Measurements from ENCODE around the gene TPO. TPM values are rescaled to one million over a fixed set of nuclear protein-coding genes. Genes with fewer than 3 reads are reported as not detected.
"Not testable (repeated sequence)": the region's sequence is repeated elsewhere in the genome, so short reads cannot be mapped to it uniquely, and the experiment has no call there.

Gene TPO
- polyA plus RNA-seq, 3 donors: not detected

DNA sequence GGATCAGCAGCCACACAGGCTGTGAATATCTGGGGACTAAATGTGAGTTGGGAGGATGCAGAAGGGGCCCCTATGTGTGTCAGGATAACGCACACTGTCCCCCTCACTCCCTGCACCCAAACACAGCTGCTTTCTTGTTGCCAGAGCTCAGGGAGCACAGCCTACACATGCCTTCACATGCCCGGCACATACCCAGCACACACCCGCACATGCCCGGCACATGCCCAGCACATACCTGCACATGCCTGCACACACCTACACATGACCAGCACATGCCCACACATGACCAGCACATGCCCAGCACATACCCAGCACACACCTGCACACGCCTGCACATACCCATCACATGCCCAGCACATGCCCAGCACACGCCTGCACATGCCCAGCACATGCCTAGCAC is 75.6 kb downstream of the TPO start:
- Mint-ChIP-seq H3K9me3 (peaks cover 0 to 10% (median 5%) of the 10 kb centered on the region in 7 donors), H3K36me3 (no peaks in the 10 kb centered on the region), H3K4me3 (no peak overlapping the region), H3K27me3 (ENCODE audit: low read depth in 3 of 3) (no peaks in the 10 kb centered on the region), H3K27ac (no peak overlapping the region), H3K4me1 (no peaks in the 10 kb centered on the region)
- no peaks in the 10 kb centered on the region for H3K4me1 ChIP-seq (ENCODE audit: control insufficient read depth in 1 of 2, insufficient read depth in 2 of 2, low read length in 2 of 2)
- H3K36me3 ChIP-seq (replicated peaks in 1 of 2; ENCODE audit: control insufficient read depth in 1 of 2, insufficient read depth in 2 of 2, low read length in 2 of 2): no peaks in the 10 kb centered on the region
- H3K27me3 ChIP-seq (ENCODE audit: control insufficient read depth in 2 of 2, insufficient read depth in 2 of 2, low read length in 2 of 2): no peaks in the 10 kb centered on the region
- 91% methylated on average over 5 of the region's 6 CpGs for WGBS (ENCODE audit: insufficient coverage)
- no peak overlapping the region for H3K4me3 ChIP-seq (replicated peaks in 1 of 3; ENCODE audit: low read depth in 2 of 3, low read length in 3 of 3)
- DNase-seq: no peak
- H3K9me3 ChIP-seq (replicated peaks in 1 of 2; ENCODE audit: control insufficient read depth in 1 of 2, insufficient read depth in 1 of 2, low read length in 2 of 2): no peaks in the 10 kb centered on the region
- H3K9ac ChIP-seq (ENCODE audit: insufficient read depth, low read length, poor library complexity, severe bottlenecking): no peak overlapping the region
- TF ChIP-seq, protein P1, sequence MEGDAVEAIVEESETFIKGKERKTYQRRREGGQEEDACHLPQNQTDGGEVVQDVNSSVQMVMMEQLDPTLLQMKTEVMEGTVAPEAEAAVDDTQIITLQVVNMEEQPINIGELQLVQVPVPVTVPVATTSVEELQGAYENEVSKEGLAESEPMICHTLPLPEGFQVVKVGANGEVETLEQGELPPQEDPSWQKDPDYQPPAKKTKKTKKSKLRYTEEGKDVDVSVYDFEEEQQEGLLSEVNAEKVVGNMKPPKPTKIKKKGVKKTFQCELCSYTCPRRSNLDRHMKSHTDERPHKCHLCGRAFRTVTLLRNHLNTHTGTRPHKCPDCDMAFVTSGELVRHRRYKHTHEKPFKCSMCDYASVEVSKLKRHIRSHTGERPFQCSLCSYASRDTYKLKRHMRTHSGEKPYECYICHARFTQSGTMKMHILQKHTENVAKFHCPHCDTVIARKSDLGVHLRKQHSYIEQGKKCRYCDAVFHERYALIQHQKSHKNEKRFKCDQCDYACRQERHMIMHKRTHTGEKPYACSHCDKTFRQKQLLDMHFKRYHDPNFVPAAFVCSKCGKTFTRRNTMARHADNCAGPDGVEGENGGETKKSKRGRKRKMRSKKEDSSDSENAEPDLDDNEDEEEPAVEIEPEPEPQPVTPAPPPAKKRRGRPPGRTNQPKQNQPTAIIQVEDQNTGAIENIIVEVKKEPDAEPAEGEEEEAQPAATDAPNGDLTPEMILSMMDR (IDR thresholded peaks at IDR 0.05): no peak
- H2AFZ ChIP-seq (ENCODE audit: insufficient read depth, low read depth, low read length, poor library complexity, severe bottlenecking): no peak overlapping the region
- H3K4me2 ChIP-seq (replicated peaks; ENCODE audit: extremely low read depth, low read length, poor library complexity, severe bottlenecking): no peak overlapping the region
- H3K27ac ChIP-seq (ENCODE audit: low read depth in 1 of 2, low read length in 2 of 2): no peak overlapping the region
- no peaks in the 10 kb centered on the region for H4K20me1 ChIP-seq (ENCODE audit: insufficient read depth, low read length)
- intact Hi-C loops (cut with micrococcal nuclease): no loop called here
- H3K79me2 ChIP-seq (ENCODE audit: insufficient read depth, low read length): no peaks in the 10 kb centered on the region

DNA sequence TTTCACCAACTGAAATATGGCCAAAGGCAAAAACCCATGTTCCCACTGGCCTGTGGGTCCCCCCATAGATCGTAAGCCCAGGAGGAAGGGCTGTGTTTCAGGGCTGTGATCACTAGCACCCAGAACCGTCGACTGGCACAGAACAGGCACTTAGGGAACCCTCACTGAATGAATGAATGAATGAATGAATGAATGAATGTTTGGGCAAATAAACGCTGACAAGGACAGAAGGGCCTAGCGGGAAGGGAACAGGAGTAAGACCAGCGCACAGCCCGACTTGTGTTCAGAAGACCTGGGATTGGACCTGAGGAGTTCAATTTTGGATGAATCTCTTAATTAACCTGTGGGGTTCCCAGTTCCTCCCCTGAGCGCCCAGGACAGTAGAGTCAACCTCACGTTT is 76.2 kb downstream of the TPO start:
- intact Hi-C loops (cut with micrococcal nuclease): no loop called here
- Histone ChIP-seq H4K20me1 (ENCODE audit: insufficient read depth, low read length) (no peaks in the 10 kb centered on the region), H3K4me2 (replicated peaks; ENCODE audit: extremely low read depth, low read length, poor library complexity, severe bottlenecking) (no peak overlapping the region), H3K27me3 (ENCODE audit: control insufficient read depth in 2 of 2, insufficient read depth in 2 of 2, low read length in 2 of 2) (no peaks in the 10 kb centered on the region), H3K9ac (ENCODE audit: insufficient read depth, low read length, poor library complexity, severe bottlenecking) (no peak overlapping the region), H3K27ac (ENCODE audit: low read depth in 1 of 2, low read length in 2 of 2) (no peak overlapping the region), H3K4me3 (replicated peaks in 1 of 3; ENCODE audit: low read depth in 2 of 3, low read length in 3 of 3) (no peak overlapping the region), H2AFZ (ENCODE audit: insufficient read depth, low read depth, low read length, poor library complexity, severe bottlenecking) (no peak overlapping the region), H3K9me3 (replicated peaks in 1 of 2; ENCODE audit: control insufficient read depth in 1 of 2, insufficient read depth in 1 of 2, low read length in 2 of 2) (no peaks in the 10 kb centered on the region), H3K4me1 (ENCODE audit: control insufficient read depth in 1 of 2, insufficient read depth in 2 of 2, low read length in 2 of 2) (no peaks in the 10 kb centered on the region), H3K36me3 (replicated peaks in 1 of 2; ENCODE audit: control insufficient read depth in 1 of 2, insufficient read depth in 2 of 2, low read length in 2 of 2) (no peaks in the 10 kb centered on the region), H3K79me2 (ENCODE audit: insufficient read depth, low read length) (no peaks in the 10 kb centered on the region)
- no peak overlapping the region for H3K27ac Mint-ChIP-seq
- H3K36me3 Mint-ChIP-seq: no peaks in the 10 kb centered on the region
- DNase-seq: no peak
- 99% methylated on average over 8 of the region's 9 CpGs for WGBS (ENCODE audit: insufficient coverage)
- no peak overlapping the region for H3K4me3 Mint-ChIP-seq
- peaks cover 0 to 10% (median 5%) of the 10 kb centered on the region in 7 donors for H3K9me3 Mint-ChIP-seq
- H3K27me3 Mint-ChIP-seq (ENCODE audit: low read depth in 3 of 3): no peaks in the 10 kb centered on the region
- H3K4me1 Mint-ChIP-seq: no peaks in the 10 kb centered on the region
- TF ChIP-seq, protein P1 (IDR thresholded peaks at IDR 0.05): no peak

DNA sequence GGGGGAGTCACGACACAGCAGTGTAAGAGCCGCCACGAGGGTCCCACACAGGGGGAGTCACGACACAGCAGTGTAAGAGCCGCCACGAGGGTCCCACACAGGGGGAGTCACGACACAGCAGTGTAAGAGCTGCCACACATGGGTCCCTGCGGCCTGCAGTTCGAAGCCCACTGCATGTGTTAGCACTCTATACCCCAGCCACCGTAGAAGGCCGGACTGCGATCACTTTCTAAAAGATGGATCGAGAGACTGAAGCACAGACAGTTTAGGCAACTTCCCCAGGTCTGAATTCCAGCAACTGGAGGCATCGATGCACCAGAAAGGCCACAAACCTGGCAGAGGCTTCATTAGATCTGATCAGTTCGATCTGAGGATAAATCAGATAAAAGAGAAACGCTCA is 77.1 kb downstream of the TPO start:
- H2AFZ ChIP-seq (ENCODE audit: insufficient read depth, low read depth, low read length, poor library complexity, severe bottlenecking); H3K27ac ChIP-seq (ENCODE audit: low read depth in 1 of 2, low read length in 2 of 2); H3K4me1 Mint-ChIP-seq; H3K9ac ChIP-seq (ENCODE audit: insufficient read depth, low read length, poor library complexity, severe bottlenecking); H3K36me3 ChIP-seq (replicated peaks in 1 of 2; ENCODE audit: control insufficient read depth in 1 of 2, insufficient read depth in 2 of 2, low read length in 2 of 2); H3K4me3 Mint-ChIP-seq; intact Hi-C loops (cut with micrococcal nuclease); H3K4me1 ChIP-seq (ENCODE audit: control insufficient read depth in 1 of 2, insufficient read depth in 2 of 2, low read length in 2 of 2); H3K36me3 Mint-ChIP-seq; H3K27ac Mint-ChIP-seq; H3K4me2 ChIP-seq (replicated peaks; ENCODE audit: extremely low read depth, low read length, poor library complexity, severe bottlenecking); DNase-seq; H3K9me3 Mint-ChIP-seq; H3K79me2 ChIP-seq (ENCODE audit: insufficient read depth, low read length); H3K4me3 ChIP-seq (replicated peaks in 1 of 3; ENCODE audit: low read depth in 2 of 3, low read length in 3 of 3); H3K27me3 ChIP-seq (ENCODE audit: control insufficient read depth in 2 of 2, insufficient read depth in 2 of 2, low read length in 2 of 2); H3K9me3 ChIP-seq (replicated peaks in 1 of 2; ENCODE audit: control insufficient read depth in 1 of 2, insufficient read depth in 1 of 2, low read length in 2 of 2); H3K27me3 Mint-ChIP-seq (ENCODE audit: low read depth in 3 of 3); H4K20me1 ChIP-seq (ENCODE audit: insufficient read depth, low read length): not testable (repeated sequence)
- WGBS (ENCODE audit: insufficient coverage): 91% methylated on average over 10 of the region's 16 CpGs

Data from CD14-positive monocyte (primary cell).